Femur (tissue), 1 donor: Measurements from ENCODE around the gene ASTN2.
A peak's percentile ranks its signal among the peaks of the same experiment; 100 is the strongest.

Experiments
- DNase-seq: peaks from one replicate; pipeline ENCODE4 v3.0.0-alpha.2; 2017

The ASTN2 gene, protein sequence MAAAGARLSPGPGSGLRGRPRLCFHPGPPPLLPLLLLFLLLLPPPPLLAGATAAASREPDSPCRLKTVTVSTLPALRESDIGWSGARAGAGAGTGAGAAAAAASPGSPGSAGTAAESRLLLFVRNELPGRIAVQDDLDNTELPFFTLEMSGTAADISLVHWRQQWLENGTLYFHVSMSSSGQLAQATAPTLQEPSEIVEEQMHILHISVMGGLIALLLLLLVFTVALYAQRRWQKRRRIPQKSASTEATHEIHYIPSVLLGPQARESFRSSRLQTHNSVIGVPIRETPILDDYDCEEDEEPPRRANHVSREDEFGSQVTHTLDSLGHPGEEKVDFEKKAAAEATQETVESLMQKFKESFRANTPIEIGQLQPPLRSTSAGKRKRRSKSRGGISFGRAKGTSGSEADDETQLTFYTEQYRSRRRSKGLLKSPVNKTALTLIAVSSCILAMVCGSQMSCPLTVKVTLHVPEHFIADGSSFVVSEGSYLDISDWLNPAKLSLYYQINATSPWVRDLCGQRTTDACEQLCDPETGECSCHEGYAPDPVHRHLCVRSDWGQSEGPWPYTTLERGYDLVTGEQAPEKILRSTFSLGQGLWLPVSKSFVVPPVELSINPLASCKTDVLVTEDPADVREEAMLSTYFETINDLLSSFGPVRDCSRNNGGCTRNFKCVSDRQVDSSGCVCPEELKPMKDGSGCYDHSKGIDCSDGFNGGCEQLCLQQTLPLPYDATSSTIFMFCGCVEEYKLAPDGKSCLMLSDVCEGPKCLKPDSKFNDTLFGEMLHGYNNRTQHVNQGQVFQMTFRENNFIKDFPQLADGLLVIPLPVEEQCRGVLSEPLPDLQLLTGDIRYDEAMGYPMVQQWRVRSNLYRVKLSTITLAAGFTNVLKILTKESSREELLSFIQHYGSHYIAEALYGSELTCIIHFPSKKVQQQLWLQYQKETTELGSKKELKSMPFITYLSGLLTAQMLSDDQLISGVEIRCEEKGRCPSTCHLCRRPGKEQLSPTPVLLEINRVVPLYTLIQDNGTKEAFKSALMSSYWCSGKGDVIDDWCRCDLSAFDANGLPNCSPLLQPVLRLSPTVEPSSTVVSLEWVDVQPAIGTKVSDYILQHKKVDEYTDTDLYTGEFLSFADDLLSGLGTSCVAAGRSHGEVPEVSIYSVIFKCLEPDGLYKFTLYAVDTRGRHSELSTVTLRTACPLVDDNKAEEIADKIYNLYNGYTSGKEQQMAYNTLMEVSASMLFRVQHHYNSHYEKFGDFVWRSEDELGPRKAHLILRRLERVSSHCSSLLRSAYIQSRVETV (N-terminal part only)

DNA sequence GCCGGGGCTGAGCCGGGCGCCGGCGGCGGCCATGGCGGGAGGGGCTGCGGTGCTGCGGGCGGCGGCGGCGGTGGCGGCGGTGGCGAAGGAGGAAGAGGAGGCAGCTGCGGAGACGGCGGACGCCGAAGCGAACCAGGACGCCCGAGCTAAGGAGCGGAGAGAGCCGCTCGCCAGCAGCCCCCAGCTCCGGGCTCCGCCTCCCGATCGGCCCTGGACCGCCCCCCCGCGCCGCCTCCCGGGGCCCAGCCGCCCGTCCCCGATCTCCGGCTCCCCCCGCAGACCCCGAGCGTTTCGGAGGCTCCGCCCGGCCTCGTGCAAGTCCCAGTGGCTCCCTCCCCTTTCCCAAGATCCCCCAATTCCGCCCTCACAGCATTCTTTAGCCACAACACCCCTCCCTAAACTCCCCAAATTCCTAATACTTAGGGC, at the start of gene ASTN2:
ASTN2 (minus strand) TSS at position 152 of the 426 bp plus-strand sequence; CDS start at position 33, 119 bp downstream.
- DNase-seq, result peak; percentile 56

DNA sequence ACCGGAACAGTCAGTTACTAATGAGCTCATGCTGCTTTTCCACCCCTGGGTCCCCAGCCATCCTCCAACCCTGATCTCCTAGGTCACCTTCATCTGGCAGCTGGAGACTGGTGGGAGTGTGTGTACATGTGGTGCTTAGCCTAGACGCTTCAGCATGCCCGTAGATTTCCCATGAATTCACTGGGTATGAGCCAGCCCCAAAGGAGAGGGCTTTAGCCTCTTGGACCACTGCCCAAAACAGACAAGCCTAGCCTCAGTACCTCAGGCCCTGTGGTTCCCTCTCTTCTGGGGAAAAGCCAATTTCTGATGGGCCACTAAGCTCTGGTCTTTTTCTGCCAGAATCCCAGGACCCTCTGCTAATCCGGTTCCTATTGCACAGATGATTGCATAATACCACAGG, 48.0 kb upstream of the ASTN2 start:
- peak; percentile 45 for DNase-seq

DNA sequence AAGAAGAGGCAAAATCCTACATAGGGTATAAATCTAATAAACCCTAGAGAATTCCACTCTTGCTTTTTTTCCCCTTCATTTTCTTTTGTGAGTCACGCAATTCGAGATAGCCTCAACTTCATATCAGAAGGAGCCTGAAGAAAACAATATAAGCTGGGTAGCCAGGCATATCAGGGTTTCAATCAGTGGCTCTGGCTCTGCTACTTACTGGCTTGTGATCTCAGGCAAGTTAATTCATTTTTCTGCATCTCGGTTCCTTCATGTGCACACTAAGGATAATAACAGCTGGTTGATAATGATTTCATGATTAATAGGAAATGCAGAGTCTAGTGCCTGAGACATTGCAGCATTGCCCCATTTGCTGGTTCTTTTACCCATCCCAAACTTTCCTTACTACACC, 46.5 kb upstream of the ASTN2 start:
- DNase-seq, result no peak

DNA sequence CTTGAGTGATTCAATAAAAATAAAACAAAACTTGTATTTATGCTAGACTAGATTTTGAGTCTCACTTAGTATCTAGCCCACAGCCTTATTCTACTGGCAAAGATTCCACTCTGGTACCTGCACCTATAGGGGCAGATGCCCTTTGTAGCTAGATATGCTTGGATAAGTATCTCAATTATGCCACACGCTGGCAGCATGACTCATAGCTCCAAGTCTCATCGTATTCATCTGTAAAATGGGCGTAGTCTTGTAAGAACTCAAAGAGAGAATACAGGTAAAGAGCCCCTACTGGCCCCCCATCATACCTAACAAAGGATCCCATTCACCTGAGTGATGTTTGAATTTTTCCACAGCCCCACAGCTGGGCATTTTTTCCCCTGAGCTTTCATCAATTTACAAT, 45.9 kb upstream of the ASTN2 start:
- DNase-seq, result no peak

DNA sequence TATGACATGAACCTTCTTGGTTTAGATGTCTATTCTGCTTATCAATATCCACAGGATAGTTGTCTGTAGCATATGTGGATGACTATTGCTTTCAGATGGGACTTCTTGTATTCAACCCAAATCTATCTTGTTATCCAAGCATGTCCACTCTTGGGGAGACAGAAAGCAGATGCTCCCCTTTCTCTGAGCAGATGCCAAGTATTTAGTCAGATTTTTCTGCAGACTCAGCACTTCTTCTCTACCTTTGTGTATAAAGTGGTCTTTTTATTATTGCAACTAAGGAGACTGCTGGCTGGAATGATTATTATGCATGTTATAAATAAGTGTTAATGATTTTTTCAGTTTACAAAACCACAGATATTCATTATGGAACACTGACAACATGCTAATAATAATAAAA, 45.1 kb upstream of the ASTN2 start:
- no peak for DNase-seq

DNA sequence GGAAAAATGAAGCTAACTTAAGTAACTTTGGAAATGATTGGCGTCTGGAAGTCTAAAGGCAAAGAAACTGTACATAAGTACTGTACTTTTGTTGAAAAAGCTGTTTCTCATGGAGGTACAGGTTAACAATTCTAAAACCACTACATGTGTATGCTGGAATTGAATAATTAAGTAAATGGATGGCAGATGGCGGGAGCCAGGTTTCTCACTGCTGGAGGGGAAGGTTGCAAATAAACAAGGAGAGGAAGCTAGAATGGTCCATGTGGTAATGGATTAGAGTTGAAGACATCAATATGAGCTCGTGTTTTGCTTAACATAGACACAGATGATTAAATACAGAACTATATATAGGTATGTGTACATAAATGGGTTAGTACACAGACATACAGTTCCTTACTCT, 43.2 kb upstream of the ASTN2 start:
- DNase-seq, result no peak

DNA sequence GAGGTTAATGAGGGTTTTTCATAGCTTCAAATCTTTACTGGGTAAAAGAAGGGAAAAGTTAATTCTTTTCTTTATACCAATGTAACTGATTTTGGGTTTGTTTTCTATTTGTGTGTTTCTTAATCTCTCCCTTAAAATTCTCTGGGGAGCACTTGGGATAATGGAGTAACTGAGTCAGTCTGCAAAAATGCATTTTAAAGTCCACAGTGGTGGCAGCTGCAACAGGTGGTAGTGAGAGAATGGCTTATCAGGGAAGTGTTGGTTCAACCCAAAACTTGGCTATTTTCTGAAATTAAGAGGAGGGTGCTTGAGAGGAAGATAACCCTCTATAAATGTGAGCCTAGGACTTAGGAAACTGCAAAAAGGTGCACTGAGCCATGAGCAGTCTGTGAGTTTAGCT, 39.9 kb upstream of the ASTN2 start:
- DNase-seq, result no peak

DNA sequence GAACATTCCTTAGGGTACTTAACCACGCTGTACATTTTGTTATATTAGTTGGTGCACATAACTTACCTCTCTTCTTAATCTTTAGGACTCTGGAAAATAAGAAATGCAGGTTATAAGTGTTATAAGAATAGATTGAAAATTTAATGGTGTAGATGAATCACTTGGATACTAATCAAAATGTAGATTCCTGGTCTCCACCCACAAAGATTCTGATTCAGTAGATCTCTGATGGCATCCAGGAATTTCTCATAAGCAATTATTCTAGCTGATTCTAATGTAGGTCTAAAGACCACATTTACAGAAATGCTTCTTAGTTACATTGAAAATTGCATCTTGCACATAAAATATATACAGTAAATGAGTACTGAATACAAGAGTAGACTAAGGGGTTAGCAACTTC, 38.9 kb upstream of the ASTN2 start:
- DNase-seq, result no peak

DNA sequence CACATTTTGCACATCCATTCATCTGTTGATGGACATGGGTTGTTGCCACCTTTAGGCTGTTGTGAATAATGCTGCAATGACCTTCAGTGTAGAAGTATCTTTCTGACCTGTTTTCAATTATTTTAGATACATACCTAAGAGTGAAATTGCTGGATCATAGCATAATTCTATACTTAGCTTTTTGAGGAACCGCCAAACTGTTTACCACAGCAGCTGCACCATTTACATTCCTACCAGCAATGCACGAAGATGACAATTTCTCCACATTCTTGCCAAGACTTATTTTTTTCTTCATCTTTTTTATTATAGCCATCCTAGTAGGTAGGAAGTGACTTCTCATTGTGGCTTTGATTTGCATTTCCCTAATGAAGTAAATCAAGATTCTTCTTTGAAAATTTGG, 36.5 kb upstream of the ASTN2 start:
- DNase-seq, result no peak

DNA sequence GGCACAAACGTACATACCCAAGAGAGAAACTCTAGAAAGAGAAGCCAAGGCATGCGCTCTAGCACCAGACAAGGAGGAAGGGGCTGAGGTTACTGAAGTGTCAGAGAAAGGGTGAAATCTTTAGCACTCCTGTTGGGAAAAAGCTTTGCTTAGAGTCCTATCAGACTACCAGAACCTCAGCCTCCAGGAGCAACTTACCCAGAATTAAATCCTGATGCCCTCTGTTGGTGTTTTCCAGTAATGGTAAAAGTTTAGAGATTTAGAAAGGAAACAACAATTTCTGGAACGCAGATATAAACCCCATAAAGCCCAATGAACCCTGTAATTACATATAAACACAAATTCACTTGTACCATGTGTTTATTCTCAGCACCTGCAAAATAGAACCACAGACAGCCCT, 33.2 kb upstream of the ASTN2 start:
- DNase-seq, result no peak

DNA sequence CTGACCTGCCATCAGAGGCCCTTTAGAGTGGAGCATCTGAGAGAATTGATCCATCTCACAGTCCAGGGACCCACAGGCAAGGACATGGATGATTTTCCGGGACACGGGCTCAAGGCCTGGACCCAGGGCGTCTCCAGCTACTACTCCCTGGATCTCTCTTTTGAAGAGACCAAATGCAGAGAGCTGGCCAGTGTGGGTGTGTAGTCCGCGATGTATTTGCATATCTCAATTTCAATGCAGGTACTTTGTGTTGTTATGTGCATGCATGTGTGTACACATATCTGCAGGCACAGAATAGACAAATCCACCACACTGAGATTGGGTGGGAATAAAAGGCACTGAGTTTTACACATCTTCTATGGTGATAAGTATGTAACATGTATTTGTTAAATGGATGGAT, 30.8 kb upstream of the ASTN2 start:
- DNase-seq, result no peak

DNA sequence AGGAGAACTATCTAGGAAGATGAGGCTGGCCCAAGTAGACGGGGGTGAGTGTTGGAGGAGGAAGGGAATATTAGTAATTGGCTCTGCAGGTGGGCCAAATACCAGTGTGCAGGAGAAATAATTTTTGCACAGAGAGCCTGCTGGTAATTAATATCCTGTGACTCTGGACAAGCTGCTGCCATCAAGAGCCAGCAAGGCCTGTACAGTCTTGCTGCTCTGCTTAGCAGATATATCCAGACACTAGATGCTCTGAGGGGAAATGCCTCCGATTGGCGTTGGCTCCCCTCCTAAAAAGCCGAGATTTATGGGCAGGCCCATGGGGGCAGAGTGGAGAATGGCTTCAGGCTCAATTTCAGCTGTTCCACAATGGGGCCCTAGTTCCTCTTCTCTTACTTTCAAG, 29.6 kb upstream of the ASTN2 start:
- DNase-seq, result no peak

DNA sequence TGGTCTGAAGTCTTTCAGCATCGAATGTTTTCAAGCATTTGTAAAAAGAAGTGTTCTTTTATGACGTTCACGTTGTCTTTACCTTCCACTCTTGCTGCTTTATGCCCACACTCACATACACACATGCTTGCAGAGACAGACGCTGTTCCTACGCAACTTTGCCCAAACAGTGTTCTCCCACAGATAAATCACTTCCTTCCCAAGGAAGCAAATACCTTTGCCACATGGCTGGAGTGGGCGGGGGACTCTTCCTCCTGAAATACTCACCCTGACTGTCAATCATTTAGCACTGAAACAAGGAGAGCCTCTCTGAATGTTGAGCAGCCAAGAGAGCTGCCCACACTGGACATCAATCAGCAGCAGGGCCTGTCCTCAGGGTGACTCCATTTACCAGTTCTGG, 22.4 kb upstream of the ASTN2 start:
- DNase-seq, result no peak

DNA sequence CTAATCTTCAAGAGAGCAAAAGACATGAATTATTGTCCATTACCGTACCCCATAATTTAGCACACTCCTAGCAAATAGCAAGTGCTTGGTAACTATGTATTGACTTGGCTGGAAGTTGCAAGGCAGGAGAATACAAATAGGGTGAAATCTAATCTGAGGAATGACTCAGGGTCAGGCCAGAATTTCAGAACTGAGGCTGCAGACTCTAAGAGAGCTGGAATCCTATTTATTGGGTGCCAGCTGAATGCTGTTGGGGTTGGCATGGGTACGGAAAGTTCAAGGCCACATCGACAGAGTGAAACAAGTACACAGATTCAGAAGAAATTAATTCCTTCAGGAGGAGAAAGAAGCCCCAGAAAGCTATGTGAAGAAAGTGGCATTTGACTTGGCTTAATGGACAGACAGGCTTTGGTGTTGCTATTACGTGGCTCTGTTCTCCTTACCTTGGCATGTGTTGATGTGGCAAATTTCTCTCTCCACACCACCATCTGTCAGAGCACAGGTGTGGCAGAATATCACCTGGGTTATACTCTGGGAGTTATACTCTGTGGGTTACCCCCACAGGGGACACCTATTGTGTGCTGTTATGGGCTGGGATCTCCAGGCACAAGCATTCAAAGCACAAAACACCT, 20.9 kb upstream of the ASTN2 start:
- no peak for DNase-seq

DNA sequence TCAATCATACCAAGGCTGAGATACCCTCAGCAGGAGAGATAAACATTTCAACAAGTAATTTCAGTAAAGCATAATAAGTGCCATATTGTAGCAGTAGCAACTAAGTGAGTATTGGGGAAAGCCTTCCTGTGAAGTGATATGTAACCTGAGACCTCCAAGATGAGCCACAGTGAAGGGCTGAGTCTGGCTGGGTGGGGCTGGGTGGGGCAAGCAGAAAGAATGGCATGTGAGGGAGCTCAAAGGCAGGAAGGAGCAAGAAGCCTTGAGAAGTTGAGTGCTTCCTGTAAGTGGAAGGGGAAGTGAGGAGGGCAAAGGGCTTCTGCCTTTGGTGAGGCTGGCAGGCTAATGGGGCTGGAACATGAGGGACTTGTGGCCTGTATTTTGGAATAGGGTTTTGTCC, 19.7 kb upstream of the ASTN2 start:
- no peak for DNase-seq

DNA sequence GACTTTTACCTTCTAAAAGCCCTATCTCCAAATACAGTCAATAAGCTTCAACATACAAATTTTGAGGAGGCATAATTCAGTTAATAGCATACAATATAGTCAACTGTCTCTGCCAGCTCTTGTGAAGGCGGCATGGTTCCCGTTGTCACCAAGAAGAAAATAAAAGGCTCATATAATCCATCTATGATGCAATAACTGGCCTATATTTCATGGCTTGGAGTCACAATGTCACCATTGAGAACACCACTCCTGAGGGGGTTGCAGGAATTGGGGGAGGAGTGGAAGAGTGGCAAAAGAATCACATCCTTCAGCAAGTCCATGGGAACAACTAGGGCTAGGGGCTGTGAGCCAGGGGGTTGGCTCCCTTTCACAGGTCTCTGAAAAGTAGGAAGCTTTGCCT, 16.0 kb upstream of the ASTN2 start:
- DNase-seq, result no peak

DNA sequence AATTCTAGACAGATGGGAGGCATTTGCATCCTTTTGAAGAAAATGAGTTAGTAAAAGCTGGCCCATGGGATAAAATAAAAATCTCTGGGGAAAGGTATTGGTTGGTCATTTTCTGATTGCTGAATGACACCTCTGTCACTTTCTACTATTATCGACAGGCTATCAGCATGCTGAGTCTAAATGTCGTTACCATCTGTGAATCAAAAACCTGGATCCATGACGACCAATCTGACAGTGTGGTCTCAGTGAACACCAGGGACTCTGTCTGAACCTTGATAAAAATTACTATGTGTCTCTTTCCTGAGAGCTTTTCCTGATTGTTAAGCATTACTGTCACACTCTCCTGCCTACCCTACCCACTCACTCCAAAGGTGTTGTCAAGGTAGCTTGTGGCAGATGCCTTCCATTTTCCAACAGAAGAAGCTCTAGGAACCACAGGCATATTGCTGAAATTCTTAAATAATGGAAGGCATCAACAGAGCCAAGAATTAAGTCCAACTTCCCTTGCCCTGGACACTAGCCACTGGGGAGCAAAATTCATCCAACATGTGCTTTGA, 12.6 kb upstream of the ASTN2 start:
- no peak for DNase-seq

DNA sequence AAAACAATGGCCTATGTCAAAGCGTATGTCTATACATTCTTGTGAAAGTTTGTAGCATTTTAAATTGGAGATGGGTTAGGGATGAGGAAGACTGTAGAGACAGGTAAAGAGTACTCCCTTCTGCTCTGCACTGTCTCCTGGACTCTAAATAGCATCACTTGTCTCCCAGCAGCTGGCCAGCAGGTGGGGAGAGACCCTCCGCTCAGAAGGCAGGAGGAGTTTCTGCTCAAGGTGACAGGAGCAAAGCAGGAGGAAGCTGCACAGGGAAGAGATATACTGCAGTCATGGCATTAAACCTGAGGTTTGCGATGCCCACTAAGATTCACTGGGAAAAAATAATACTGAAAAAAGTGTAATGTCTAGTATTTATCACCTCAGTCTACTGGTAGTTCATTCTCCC, 10.7 kb upstream of the ASTN2 start:
- DNase-seq, result no peak

DNA sequence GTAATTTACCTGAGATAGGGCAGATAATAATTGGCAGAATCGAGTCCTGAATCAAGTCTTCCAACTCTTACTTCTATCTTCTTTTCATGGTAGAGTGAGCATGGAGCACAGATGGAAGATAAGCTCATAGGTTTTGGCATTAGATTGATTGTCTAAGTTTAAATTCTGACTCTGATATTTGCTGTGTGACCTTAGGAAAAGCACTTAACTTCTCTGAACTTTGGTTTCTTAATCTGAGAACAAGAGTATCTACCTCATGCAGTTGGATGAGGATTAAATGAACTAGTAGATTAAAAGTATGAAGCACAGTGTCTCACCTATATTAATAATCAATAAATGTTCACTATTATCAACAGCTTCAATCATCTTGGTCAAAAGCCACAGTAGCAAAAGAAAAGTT, 9.4 kb upstream of the ASTN2 start:
- no peak for DNase-seq

DNA sequence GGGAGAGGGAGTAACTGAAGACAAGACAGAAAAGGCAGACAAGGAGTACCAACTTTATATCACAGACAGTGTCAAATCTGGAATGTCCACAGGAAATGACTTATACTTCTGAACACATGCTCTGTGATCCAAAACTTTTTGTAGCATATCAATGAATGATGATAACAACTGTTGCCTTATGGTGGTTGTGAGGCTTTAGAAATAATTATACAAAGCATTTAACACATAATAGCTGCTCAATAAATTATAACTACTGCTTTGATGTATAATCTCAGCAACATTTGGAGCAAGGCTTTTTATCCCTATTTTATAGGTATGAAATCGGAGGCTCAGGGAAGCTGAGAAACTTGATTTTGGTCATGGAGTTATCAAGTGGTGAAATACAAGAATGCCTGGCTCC, 3.3 kb upstream of the ASTN2 start:
- no peak for DNase-seq

DNA sequence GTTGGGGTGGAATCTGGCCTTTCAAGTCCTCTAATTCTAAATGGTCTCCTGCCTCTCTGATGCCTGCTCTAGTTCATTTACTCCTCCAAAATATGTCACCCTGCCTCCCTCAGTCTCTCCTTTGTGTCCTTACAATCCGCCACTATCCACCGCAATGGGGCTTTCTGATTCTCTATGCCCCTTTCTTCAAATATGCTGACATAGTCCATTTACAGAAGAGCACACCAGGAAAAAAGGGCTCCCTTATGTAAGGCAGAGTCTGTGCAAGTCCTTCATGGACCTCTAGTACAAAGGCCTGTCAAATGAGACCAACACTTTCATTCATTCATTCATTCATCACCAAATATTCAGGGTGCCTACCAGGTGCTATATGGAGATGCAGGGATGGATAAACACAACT, 2.0 kb upstream of the ASTN2 start:
- DNase-seq, result no peak

DNA sequence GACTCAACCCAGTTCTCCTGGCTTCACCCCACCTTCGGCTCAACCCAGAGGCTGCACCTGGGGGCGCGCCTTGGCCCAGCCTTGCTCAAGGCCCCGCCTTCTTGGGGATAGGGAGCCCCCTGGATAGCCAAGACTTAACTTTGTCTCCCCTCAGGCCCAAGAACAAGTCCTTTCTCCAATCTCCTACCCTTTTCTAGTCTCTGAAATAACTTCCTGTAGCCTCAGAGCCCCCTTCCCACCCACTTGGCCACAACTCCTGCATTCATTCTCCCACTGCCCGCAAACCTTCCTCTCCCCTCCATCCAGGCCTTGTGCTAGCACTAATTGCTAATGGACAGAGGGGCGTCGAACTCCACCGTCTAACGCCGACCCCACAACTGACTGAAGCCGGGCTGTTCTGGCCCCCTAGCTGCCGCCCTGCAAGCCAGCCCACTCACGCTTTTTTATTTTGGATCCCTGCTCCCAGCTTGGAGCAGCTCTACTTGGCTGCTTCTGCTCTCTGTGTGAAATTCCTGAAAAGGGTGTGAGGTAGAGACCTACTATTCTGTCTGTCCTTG, 579 bp upstream of the ASTN2 start:
- no peak for DNase-seq
